ENCODE measurements around the gene RHBDL1.

The RHBDL1 gene

GRCh38 chr16:721765-722540 lies 46.5 kb downstream of the RHBDL1 start:
- DNase-seq, result no peak

- no peak for DNase-seq
Measured at GRCh38 chr16:722835-723633, 47.6 kb downstream of the RHBDL1 start.

GRCh38 chr16:723695-724094 lies 48.2 kb downstream of the RHBDL1 start:
- DNase-seq, result no peak

GRCh38 chr16:724188-725040 lies 48.9 kb downstream of the RHBDL1 start:
- no peak for DNase-seq

GRCh38 chr16:725041-725376 lies 49.5 kb downstream of the RHBDL1 start:
- no peak for DNase-seq

GRCh38 chr16:725463-726187 lies 50.2 kb downstream of the RHBDL1 start:
- DNase-seq, result no peak

- DNase-seq, result no peak
Measured at GRCh38 chr16:726188-726437, 50.6 kb downstream of the RHBDL1 start.

- peak; percentile 68 for DNase-seq
Measured at GRCh38 chr16:726438-727290, 51.2 kb downstream of the RHBDL1 start, which contains the start of the genes CCDC78 and HAGHL. Gene CCDC78 (minus strand): TSS chr16:726443. CDS start chr16:726367, 76 bp downstream. Gene HAGHL (plus strand): TSS chr16:727106. CDS start chr16:727510, 404 bp downstream.

GRCh38 chr16:727291-727977 lies 52.0 kb downstream of the RHBDL1 start:
- DNase-seq, result peak; percentile 76
